ENCODE data around the gene TOMM34. TPM values are rescaled to one million over a fixed set of nuclear protein-coding genes. Genes with fewer than 3 reads are reported as not detected.

The TOMM34 gene
- total and polyA plus RNA-seq, 2 of the 13 experiments (the other 11 are each of a cell fraction or from before 2014, with no cell fraction given) = 36.2 to 52.0 TPM

DNA sequence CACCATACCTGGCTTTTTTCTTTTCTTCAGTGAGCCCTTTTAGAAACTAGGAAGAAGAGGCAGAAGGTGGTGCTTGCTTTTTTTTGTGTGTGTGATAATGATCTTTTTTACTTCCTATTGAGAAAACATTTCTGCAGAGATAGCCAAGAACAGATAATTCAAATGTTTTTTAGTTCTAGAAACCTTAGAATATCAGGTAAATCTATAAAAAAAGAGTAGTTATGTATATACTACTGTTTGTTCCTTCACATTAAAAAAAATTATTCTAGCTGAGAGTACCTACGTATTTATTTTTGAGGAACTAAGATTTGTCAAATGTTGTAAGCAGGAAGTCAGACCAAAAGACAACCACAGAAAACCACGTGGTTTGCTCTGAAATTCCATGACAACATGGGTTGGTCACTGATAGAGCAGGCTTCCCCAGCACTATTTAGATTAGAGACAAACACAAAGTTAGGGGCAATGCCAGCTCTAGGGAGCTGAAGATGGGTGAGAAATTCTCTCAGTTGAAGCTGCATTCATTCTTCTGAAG lies 19.0 kb upstream of the TOMM34 start (continued):
- no peak for TF ChIP-seq ZNF142 (CRISPR knock-in tag; IDR thresholded peaks at IDR 0.05)
- TF ChIP-seq CBX5 (CRISPR knock-in tag; IDR thresholded peaks at IDR 0.05; ENCODE audit: borderline replicate concordance) = no peak
- TF ChIP-seq GFI1 (CRISPR knock-in tag; IDR thresholded peaks at IDR 0.05; ENCODE audit: borderline replicate concordance) = no peak

- Histone ChIP-seq H4K20me1 (ENCODE audit: insufficient read depth, low read length) (no peaks in the 10 kb centered on the region), H3K4me2 (ENCODE audit: low read depth, low read length) (no peak overlapping the region), H3K9me3 (ENCODE audit: low read length) (no peaks in the 10 kb centered on the region), H3K27ac (ENCODE audit: extremely low read length, insufficient read depth, low read length) (no peak overlapping the region), H3K4me3 (replicated peaks in 1 of 3; ENCODE audit: insufficient read depth in 1 of 3, low read depth in 2 of 3, low read length in 3 of 3) (no peak overlapping the region), H3K79me2 (ENCODE audit: insufficient read depth, low read length) (no peaks in the 10 kb centered on the region), H2AFZ (ENCODE audit: low read length) (no peak overlapping the region), H3K4me1 (ENCODE audit: insufficient read depth, low read length) (no peaks in the 10 kb centered on the region), H3K9ac (ENCODE audit: insufficient read depth, low read depth, low read length) (no peak overlapping the region), H3K27me3 (ENCODE audit: control insufficient read depth in 1 of 2, insufficient read depth in 2 of 2, low read length in 2 of 2) (no peaks in the 10 kb centered on the region), H3K36me3 (replicated peaks in 1 of 2; ENCODE audit: control insufficient read depth in 1 of 2, insufficient read depth in 2 of 2, low read length in 2 of 2) (peaks cover 20 to 59% of the 10 kb centered on the region in 2 experiments)
- DNase-seq (ENCODE audit: low spot score) = no peak
- BruUV-seq (replicated peaks) = no TSS peak
- in situ Hi-C loops (cut with HindIII; ENCODE audit: extremely low pct_ligation_motif_present, low pct_unique_long_range_greater_than_20kb) (no loop called here), intact Hi-C loops (cut with micrococcal nuclease; ENCODE audit: unreplicated experiment) (no loop called here)
- ATAC-seq = no peak
- ChIA-PET POLR2A (no interaction called here), CTCF (ENCODE audit: low intra/inter-chr PET ratio, low total read pairs) (no interaction called here)
- TF ChIP-seq POLR2G (IDR thresholded peaks at IDR 0.05; ENCODE audit: low read depth, low read length) (0 out of 2 replicates have a peak, but pooled peaks have one; percentile 23), PRPF4 (IDR thresholded peaks at IDR 0.05; ENCODE audit: low read depth, low read length, poor library complexity, severe bottlenecking) (no peak)
- WGBS (ENCODE audit: low lambda C conversion rate) = over 99% methylated on average over 4 of the region's 4 CpGs
- FAIRE-seq = no peak
Observed at GRCh38 chr20:44976698-44977097, 16.5 kb upstream of the TOMM34 start.
